Measurements from ENCODE around the gene C3AR1.
"Not testable (repeated sequence)": the region's sequence is repeated elsewhere in the genome, so short reads cannot be mapped to it uniquely, and the experiment has no call there.

Gene C3AR1

GRCh38 chr12:8032242-8033152, 33.7 kb downstream of the C3AR1 start, which contains the start of gene FOXJ2:
FOXJ2 (plus strand) TSS chr12:8032716; CDS start chr12:8039833, 7,117 bp downstream.
- peak; percentile 69 to 73 (median 71) for DNase-seq
- Mint-ChIP-seq H3K4me3 (peak within 1 kb of the TSS; percentile 81 to 92), H3K4me1 (ENCODE audit: low read depth in 2 of 2) (peaks cover 49 to 53% of the 10 kb centered on the region in 2 donors), H3K9me3 (no peaks in the 10 kb centered on the region), H3K36me3 (ENCODE audit: insufficient read depth) (peaks cover 19% of the 10 kb centered on the region), H3K27ac (peak within 1 kb of the TSS; percentile 64 to 93), H3K27me3 (no peaks in the 10 kb centered on the region)
- ATAC-seq (replicated peaks), result peak; percentile 85

GRCh38 chr12:8031872-8032241, 34.3 kb downstream of the C3AR1 start:
- Mint-ChIP-seq H3K27me3 (no peaks in the 10 kb centered on the region), H3K9me3 (no peaks in the 10 kb centered on the region), H3K27ac (peak overlapping the region; percentile 64 to 93), H3K4me3 (peak overlapping the region; percentile 81 to 92), H3K4me1 (ENCODE audit: low read depth in 2 of 2) (peaks cover 46 to 51% of the 10 kb centered on the region in 2 donors), H3K36me3 (ENCODE audit: insufficient read depth) (peaks cover 26% of the 10 kb centered on the region)
- ATAC-seq (replicated peaks) (no peak), DNase-seq (no peak)

GRCh38 chr12:8031017-8031416, 35.1 kb downstream of the C3AR1 start:
- H3K4me3 Mint-ChIP-seq, result peak overlapping the region; percentile 81 to 92
- not testable (repeated sequence) for DNase-seq; ATAC-seq (replicated peaks); H3K9me3 Mint-ChIP-seq; H3K27me3 Mint-ChIP-seq; H3K27ac Mint-ChIP-seq
- peaks cover 34% of the 10 kb centered on the region for H3K36me3 Mint-ChIP-seq (ENCODE audit: insufficient read depth)
- H3K4me1 Mint-ChIP-seq (ENCODE audit: low read depth in 2 of 2), result peaks cover 43 to 48% of the 10 kb centered on the region in 2 donors

- ATAC-seq (replicated peaks) (no peak), DNase-seq (no peak)
- H3K27me3 Mint-ChIP-seq, result no peaks in the 10 kb centered on the region
- peaks cover 35 to 40% of the 10 kb centered on the region in 2 donors for H3K4me1 Mint-ChIP-seq (ENCODE audit: low read depth in 2 of 2)
- H3K4me3 Mint-ChIP-seq, result no peak overlapping the region
- no peaks in the 10 kb centered on the region for H3K9me3 Mint-ChIP-seq
- peaks cover 39% of the 10 kb centered on the region for H3K36me3 Mint-ChIP-seq (ENCODE audit: insufficient read depth)
- H3K27ac Mint-ChIP-seq, result no peak overlapping the region
Measured at GRCh38 chr12:8030189-8030588, 36.0 kb downstream of the C3AR1 start.

- Mint-ChIP-seq H3K4me3 (peak overlapping the region; percentile 94 to 99), H3K27ac (no peak overlapping the region), H3K27me3 (no peaks in the 10 kb centered on the region), H3K4me1 (ENCODE audit: low read depth in 2 of 2) (peaks cover 17 to 21% of the 10 kb centered on the region in 2 donors), H3K9me3 (no peaks in the 10 kb centered on the region), H3K36me3 (ENCODE audit: insufficient read depth) (peaks cover 30% of the 10 kb centered on the region)
- no peak for DNase-seq
- ATAC-seq (replicated peaks), result no peak
Measured at GRCh38 chr12:8028267-8028666, 37.9 kb downstream of the C3AR1 start.

- no peaks in the 10 kb centered on the region for H3K9me3 Mint-ChIP-seq
- no peaks in the 10 kb centered on the region for H3K27me3 Mint-ChIP-seq
- H3K36me3 Mint-ChIP-seq (ENCODE audit: insufficient read depth), result peaks cover 25% of the 10 kb centered on the region
- no peak for ATAC-seq (replicated peaks)
- H3K4me3 Mint-ChIP-seq, result peak overlapping the region; percentile 94 to 99
- no peak for DNase-seq
- H3K4me1 Mint-ChIP-seq (ENCODE audit: low read depth in 2 of 2), result peaks cover 15 to 19% of the 10 kb centered on the region in 2 donors
- peak overlapping the region; percentile 99 to 100 for H3K27ac Mint-ChIP-seq
Measured at GRCh38 chr12:8027856-8028255, 38.3 kb downstream of the C3AR1 start.

GRCh38 chr12:8026291-8026900, 39.8 kb downstream of the C3AR1 start:
- Mint-ChIP-seq H3K4me1 (ENCODE audit: low read depth in 2 of 2) (peaks cover 12 to 15% of the 10 kb centered on the region in 2 donors), H3K4me3 (peak overlapping the region; percentile 94 to 99), H3K36me3 (ENCODE audit: insufficient read depth) (peaks cover 24% of the 10 kb centered on the region), H3K27me3 (no peaks in the 10 kb centered on the region), H3K27ac (peak overlapping the region; percentile 99 to 100), H3K9me3 (no peaks in the 10 kb centered on the region)
- DNase-seq (peak; percentile 95 to 97 (median 96)), ATAC-seq (replicated peaks) (peak; percentile 91)

- Mint-ChIP-seq H3K4me3 (peak overlapping the region; percentile 69 to 71), H3K9me3 (no peaks in the 10 kb centered on the region), H3K27ac (no peak overlapping the region), H3K27me3 (peaks cover 36% of the 10 kb centered on the region in 2 donors), H3K4me1 (ENCODE audit: low read depth in 2 of 2) (peaks cover 4 to 5% of the 10 kb centered on the region in 2 donors), H3K36me3 (ENCODE audit: insufficient read depth) (no peaks in the 10 kb centered on the region)
- peak; percentile 74 for ATAC-seq (replicated peaks)
- DNase-seq, result no peak
Measured at GRCh38 chr12:8018666-8019581, 47.2 kb downstream of the C3AR1 start.

GRCh38 chr12:8018213-8018612, 47.9 kb downstream of the C3AR1 start:
- not testable (repeated sequence) for H3K36me3 Mint-ChIP-seq (ENCODE audit: insufficient read depth); ATAC-seq (replicated peaks); H3K9me3 Mint-ChIP-seq; H3K27ac Mint-ChIP-seq; DNase-seq; H3K4me1 Mint-ChIP-seq (ENCODE audit: low read depth in 2 of 2)
- Mint-ChIP-seq H3K27me3 (peaks cover 36% of the 10 kb centered on the region in 2 donors), H3K4me3 (peak overlapping the region; percentile 69 to 71)

- DNase-seq, result no peak
Measured at GRCh38 chr12:8014836-8015235, 51.3 kb downstream of the C3AR1 start.

GRCh38 chr12:8012651-8013309, 53.4 kb downstream of the C3AR1 start:
- DNase-seq (no peak), ATAC-seq (replicated peaks) (no peak)
- H3K4me1 Mint-ChIP-seq (ENCODE audit: low read depth in 2 of 2), result no peaks in the 10 kb centered on the region
- peaks cover 48 to 57% of the 10 kb centered on the region in 2 donors for H3K27me3 Mint-ChIP-seq
- H3K9me3 Mint-ChIP-seq, result no peaks in the 10 kb centered on the region
- H3K27ac Mint-ChIP-seq, result no peak overlapping the region
- no peak overlapping the region for H3K4me3 Mint-ChIP-seq
- no peaks in the 10 kb centered on the region for H3K36me3 Mint-ChIP-seq (ENCODE audit: insufficient read depth)

More at GRCh38 chr12:8014836-8015235, 51.3 kb downstream of the C3AR1 start:
- no peak for ATAC-seq (replicated peaks)
- H3K27me3 Mint-ChIP-seq, result peaks cover 41 to 43% of the 10 kb centered on the region in 2 donors
- H3K36me3 Mint-ChIP-seq (ENCODE audit: insufficient read depth), result no peaks in the 10 kb centered on the region
- H3K4me3 Mint-ChIP-seq, result no peak overlapping the region
- no peaks in the 10 kb centered on the region for H3K9me3 Mint-ChIP-seq
- H3K27ac Mint-ChIP-seq, result no peak overlapping the region
- H3K4me1 Mint-ChIP-seq (ENCODE audit: low read depth in 2 of 2), result peaks cover 4 to 5% of the 10 kb centered on the region in 2 donors

- no peak for DNase-seq
- Mint-ChIP-seq H3K27ac (no peak overlapping the region), H3K9me3 (no peaks in the 10 kb centered on the region), H3K4me1 (ENCODE audit: low read depth in 2 of 2) (no peaks in the 10 kb centered on the region), H3K4me3 (no peak overlapping the region), H3K27me3 (peaks cover 38 to 44% of the 10 kb centered on the region in 2 donors), H3K36me3 (ENCODE audit: insufficient read depth) (no peaks in the 10 kb centered on the region)
- ATAC-seq (replicated peaks), result no peak
Measured at GRCh38 chr12:8011331-8011730, 54.8 kb downstream of the C3AR1 start.

Data from effector memory CD8-positive, alpha-beta T cell (primary cell).